DOHH2 (cell line): ENCODE measurements around the gene RAPGEF3.
A peak's percentile ranks its signal among the peaks of the same experiment; 100 is the strongest.

Experiments
- H3F3A ChIP-seq: fragments of 200-600 bp; sonication (generic), shearing (Covaris generic); 2 replicates; pipeline ENCODE4 v1.6.0; 2016; ENCODE audit warnings: antibody characterized with exemption, mild to moderate bottlenecking; ENCODE audit not compliant: control insufficient read depth, insufficient read depth
- H3K27ac ChIP-seq: fragments of 200-600 bp; sonication (generic); 2 replicates; pipeline ENCODE4 v1.5.1; 2014; ENCODE audit warnings: low read depth, mild to moderate bottlenecking, low read length, moderate library complexity
- H3K27me3 ChIP-seq: fragments of 200-600 bp; sonication (generic); 2 replicates; pipeline ENCODE4 v1.6.1; 2014; ENCODE audit warnings: mild to moderate bottlenecking, low read length, mixed read lengths; ENCODE audit not compliant: control insufficient read depth
- H3K36me3 ChIP-seq: fragments of 200-600 bp; sonication (generic); 2 replicates; pipeline ENCODE4 v1.6.1; 2014; ENCODE audit warnings: mild to moderate bottlenecking, low read length, moderate library complexity, mixed read lengths; ENCODE audit not compliant: control insufficient read depth
- H3K4me1 ChIP-seq: fragments of 200-600 bp; sonication (generic); 2 replicates; pipeline ENCODE4 v1.6.1; 2014; ENCODE audit warnings: mild to moderate bottlenecking, low read length, mixed read lengths; ENCODE audit not compliant: control insufficient read depth
- H3K4me2 ChIP-seq: fragments of 200-600 bp; sonication (generic); 2 replicates; pipeline ENCODE4 v1.6.0; 2014; ENCODE audit warnings: mild to moderate bottlenecking, low read length, moderate library complexity
- H3K4me3 ChIP-seq: fragments of 200-600 bp; sonication (generic); 2 replicates; pipeline ENCODE4 v1.5.1; 2014; ENCODE audit warnings: mild to moderate bottlenecking, low read length, mixed read lengths
- H3K79me2 ChIP-seq: fragments of 200-600 bp; sonication (generic); 2 replicates; pipeline ENCODE4 v1.6.1; 2014; ENCODE audit warnings: mild to moderate bottlenecking, low read length, mixed read lengths; ENCODE audit not compliant: control insufficient read depth
- H3K9me2 ChIP-seq: fragments of 200-600 bp; sonication (generic); replicated peaks from 2 replicates; pipeline ENCODE4 v1.6.1; 2014; ENCODE audit warnings: mild to moderate bottlenecking, low read length, mixed read lengths; ENCODE audit not compliant: control insufficient read depth
- H3K9me3 ChIP-seq: fragments of 200-600 bp; sonication (generic); 2 replicates; pipeline ENCODE4 v1.6.1; 2014; ENCODE audit warnings: antibody characterized with exemption, low read length, mixed read lengths; ENCODE audit not compliant: control insufficient read depth, insufficient read depth
- H4K20me1 ChIP-seq: fragments of 200-600 bp; sonication (generic); 2 replicates; pipeline ENCODE4 v1.6.0; 2014; ENCODE audit warnings: low read depth, mild to moderate bottlenecking, antibody characterized with exemption, low read length, moderate library complexity; ENCODE audit not compliant: control insufficient read depth, insufficient read depth
- CTCF ChIP-seq: fragments of 200-600 bp; sonication (generic); IDR thresholded peaks from one replicate; pipeline ENCODE4 v1.5.1; 2014; ENCODE audit warnings: antibody characterized with exemption, mild to moderate bottlenecking, low read depth, low read length; ENCODE audit not compliant: poor library complexity, severe bottlenecking
- EZH2phosphoT487 ChIP-seq: fragments of 200-600 bp; sonication (generic); IDR thresholded peaks from 2 replicates; pipeline ENCODE4 v1.6.1; 2017; ENCODE audit warnings: borderline replicate concordance, mild to moderate bottlenecking, antibody characterized with exemption, low read length, moderate library complexity, mixed read lengths

RAPGEF3 gene

GRCh38 chr12:47711448-47711847, 47.2 kb downstream of the RAPGEF3 start:
- Histone ChIP-seq H3K4me2 (no peak overlapping the region), H3K4me3 (no peak overlapping the region), H3F3A (peaks cover 22% of the 10 kb centered on the region), H3K79me2 (peaks cover 37% of the 10 kb centered on the region), H3K9me3 (no peaks in the 10 kb centered on the region), H3K27ac (no peak overlapping the region), H3K36me3 (peaks cover 4% of the 10 kb centered on the region; the same call in 1 of the 2 replicates), H3K4me1 (peaks cover 47% of the 10 kb centered on the region), H3K9me2 (no peaks in the 10 kb centered on the region), H4K20me1 (no peaks in the 10 kb centered on the region), H3K27me3 (no peaks in the 10 kb centered on the region)
- TF ChIP-seq CTCF (no peak), EZH2phosphoT487 (no peak)

- Histone ChIP-seq H3F3A (peaks cover 25% of the 10 kb centered on the region), H3K27me3 (no peaks in the 10 kb centered on the region), H4K20me1 (no peaks in the 10 kb centered on the region), H3K4me2 (peak overlapping the region; percentile 85), H3K79me2 (peaks cover 49% of the 10 kb centered on the region), H3K9me3 (no peaks in the 10 kb centered on the region), H3K9me2 (no peaks in the 10 kb centered on the region), H3K4me3 (peak overlapping the region; percentile 78), H3K36me3 (peaks cover 4% of the 10 kb centered on the region; the same call in 1 of the 2 replicates), H3K4me1 (peaks cover 42% of the 10 kb centered on the region), H3K27ac (peak overlapping the region; percentile 85)
- TF ChIP-seq CTCF (no peak), EZH2phosphoT487 (no peak)
These were observed 48.4 kb downstream of the RAPGEF3 start for GRCh38 chr12:47710278-47710677.

- Histone ChIP-seq H3K4me3 (peak overlapping the region; percentile 78), H3K79me2 (peaks cover 55% of the 10 kb centered on the region), H3K36me3 (peaks cover 4% of the 10 kb centered on the region; the same call in 1 of the 2 replicates), H3K4me2 (peak overlapping the region; percentile 85), H3F3A (peaks cover 25% of the 10 kb centered on the region), H3K4me1 (peaks cover 43% of the 10 kb centered on the region), H3K9me3 (no peaks in the 10 kb centered on the region), H3K27me3 (no peaks in the 10 kb centered on the region), H4K20me1 (no peaks in the 10 kb centered on the region), H3K9me2 (no peaks in the 10 kb centered on the region), H3K27ac (peak overlapping the region; percentile 85)
- TF ChIP-seq CTCF, result no peak
These were observed 49.0 kb downstream of the RAPGEF3 start for GRCh38 chr12:47709671-47710070.
